Right lobe of liver (tissue), 6 donors: Measurements from ENCODE around the gene PACRG. TPM values are rescaled to one million over a fixed set of nuclear protein-coding genes. Genes with fewer than 3 reads are reported as not detected.

Experiments used
- ATAC-seq, 4 donors: fragments of 200-7000 bp; cut with Tn5 transposase; one replicate each; pipeline ENCODE4 v1.9.1; 2020; ENCODE audit warnings: mild to moderate bottlenecking in 4 of 4, moderate library complexity in 4 of 4
- DNase-seq, 3 donors: peaks; one replicate each; pipeline ENCODE4 v3.0.0-alpha.2; 2020
- H3K27ac ChIP-seq, 3 donors: fragments of 200-600 bp; one replicate each; pipeline ENCODE4 v1.8.0; 2022
- H3K27me3 ChIP-seq, 2 donors: fragments of 200-600 bp; one replicate each; pipeline ENCODE4 v1.8.0; 2022
- H3K36me3 ChIP-seq, 4 donors: fragments of 200-600 bp; sonication (generic) in 1 of 4; one replicate each; pipeline versions ENCODE4 v1.5.1 to v1.8.0; 2017 to 2022; ENCODE audit warnings: control low read depth in 1 of 4
- H3K4me1 ChIP-seq, 4 donors: fragments of 200-600 bp; sonication (generic) in 1 of 4; one replicate each; pipeline versions ENCODE4 v1.5.1 to v1.8.0; 2017 to 2022; ENCODE audit warnings: control low read depth in 1 of 4
- H3K4me3 ChIP-seq, 3 donors: fragments of 200-600 bp; one replicate each; pipeline ENCODE4 v1.8.0; 2022
- H3K9me3 ChIP-seq, 4 donors: fragments of 200-600 bp; sonication (generic) in 1 of 4; one replicate each; pipeline versions ENCODE4 v1.5.1 to v1.8.0; 2017 to 2022; ENCODE audit warnings: control low read depth in 1 of 4
- POLR2A ChIP-seq: fragments of 450-650 bp; IDR thresholded peaks from one replicate; pipeline ENCODE4 v1.6.1; 2017; ENCODE audit warnings: antibody characterized with exemption, mild to moderate bottlenecking
- WGBS: methylation state at CpG from one replicate; pipeline ENCODE4 v1.1.6; 2018; ENCODE audit warnings: low coverage, low lambda C conversion rate; ENCODE audit not compliant: insufficient coverage; ENCODE audit errors: missing lambda C conversion rate; 5-methylcytosine and 5-hydroxymethylcytosine counted together
- intact Hi-C, 2 donors: fragments of 100-400 bp; cut with DNase I; formaldehyde crosslinking; loops; one replicate each; pipeline versions ENCODE4 v1.11.2 to v1.14.1; 2022
- total RNA-seq, 6 experiments: library from RNA; depleted of rRNA in 2 of 6; stranded (reverse); fragments of >200 nt in 2 of 6; fragmentation: NEBNext Ultra II Directional in 3 of 6; extraction: Animal tissue kit (Norgen Biotek cat#: 25700) in 3 of 6; gene quantifications; one replicate each; pipeline versions ENCODE4 v1.1.0 to v1.2.4, GENCODE V29; 2016 to 2023
- TF ChIP-seq, protein P1 (sequence below), 4 donors: fragments of 200-600 bp in 3 of 4; fragments of 450-650 bp in 1 of 4; IDR thresholded peaks; one replicate each; pipeline versions ENCODE4 v1.5.1 to v1.8.0; 2016 to 2022; ENCODE audit warnings: antibody characterized with exemption in 4 of 4, mild to moderate bottlenecking in 2 of 4
- donor health status: DM: no; HTN: yes; CAD: no.
- donor health status: DM: no; HTN: no; CAD: no.
- donor health status: DM: no; HTN: no; CAD: no.
- donor health status: DM: no; HTN: yes; CAD: no.
- donor health status: DM: no; HTN: yes; CAD: no.

The PACRG gene
- total RNA-seq, 6 experiments from 2014 or later, result 0.25 to 5.3 (median 2.7) TPM

- H3K4me3 ChIP-seq, result no peak overlapping the region
- no peaks in the 10 kb centered on the region for H3K9me3 ChIP-seq
- WGBS, result 45% methylated on average over 4 of the region's 4 CpGs
- DNase-seq (no peak), ATAC-seq (no peak)
- H3K27ac ChIP-seq, result no peak overlapping the region
- no peaks in the 10 kb centered on the region for H3K4me1 ChIP-seq
- TF ChIP-seq, protein P1, sequence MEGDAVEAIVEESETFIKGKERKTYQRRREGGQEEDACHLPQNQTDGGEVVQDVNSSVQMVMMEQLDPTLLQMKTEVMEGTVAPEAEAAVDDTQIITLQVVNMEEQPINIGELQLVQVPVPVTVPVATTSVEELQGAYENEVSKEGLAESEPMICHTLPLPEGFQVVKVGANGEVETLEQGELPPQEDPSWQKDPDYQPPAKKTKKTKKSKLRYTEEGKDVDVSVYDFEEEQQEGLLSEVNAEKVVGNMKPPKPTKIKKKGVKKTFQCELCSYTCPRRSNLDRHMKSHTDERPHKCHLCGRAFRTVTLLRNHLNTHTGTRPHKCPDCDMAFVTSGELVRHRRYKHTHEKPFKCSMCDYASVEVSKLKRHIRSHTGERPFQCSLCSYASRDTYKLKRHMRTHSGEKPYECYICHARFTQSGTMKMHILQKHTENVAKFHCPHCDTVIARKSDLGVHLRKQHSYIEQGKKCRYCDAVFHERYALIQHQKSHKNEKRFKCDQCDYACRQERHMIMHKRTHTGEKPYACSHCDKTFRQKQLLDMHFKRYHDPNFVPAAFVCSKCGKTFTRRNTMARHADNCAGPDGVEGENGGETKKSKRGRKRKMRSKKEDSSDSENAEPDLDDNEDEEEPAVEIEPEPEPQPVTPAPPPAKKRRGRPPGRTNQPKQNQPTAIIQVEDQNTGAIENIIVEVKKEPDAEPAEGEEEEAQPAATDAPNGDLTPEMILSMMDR (IDR thresholded peaks at IDR 0.05), result no peak
- TF ChIP-seq POLR2A, result no peak
- no peaks in the 10 kb centered on the region for H3K27me3 ChIP-seq
- intact Hi-C loops, result no loop called here
- no peaks in the 10 kb centered on the region for H3K36me3 ChIP-seq
Observed at GRCh38 chr6:162798546-162799266, 70.9 kb downstream of the PACRG start.

GRCh38 chr6:162814426-162814973 lies 86.7 kb downstream of the PACRG start:
- Histone ChIP-seq H3K27ac (no peak overlapping the region), H3K4me3 (no peak overlapping the region), H3K27me3 (no peaks in the 10 kb centered on the region), H3K9me3 (no peaks in the 10 kb centered on the region), H3K4me1 (no peaks in the 10 kb centered on the region), H3K36me3 (no peaks in the 10 kb centered on the region)
- 80% methylated on average over 8 of the region's 10 CpGs for WGBS
- intact Hi-C loops, result no loop called here
- TF ChIP-seq, protein P1 (IDR thresholded peaks at IDR 0.05), result no peak
- TF ChIP-seq POLR2A, result no peak
- ATAC-seq (no peak), DNase-seq (no peak)

- no peak overlapping the region for H3K4me3 ChIP-seq
- ATAC-seq (no peak), DNase-seq (no peak)
- no peaks in the 10 kb centered on the region for H3K9me3 ChIP-seq
- WGBS, result 91% methylated on average over 6 of the region's 6 CpGs
- no peaks in the 10 kb centered on the region for H3K4me1 ChIP-seq
- no peak overlapping the region for H3K27ac ChIP-seq
- no peaks in the 10 kb centered on the region for H3K27me3 ChIP-seq
- TF ChIP-seq, protein P1 (IDR thresholded peaks at IDR 0.05), result no peak
- H3K36me3 ChIP-seq, result no peaks in the 10 kb centered on the region
- intact Hi-C loops, result no loop called here
Observed at GRCh38 chr6:162817196-162817595, 89.4 kb downstream of the PACRG start.

DNA sequence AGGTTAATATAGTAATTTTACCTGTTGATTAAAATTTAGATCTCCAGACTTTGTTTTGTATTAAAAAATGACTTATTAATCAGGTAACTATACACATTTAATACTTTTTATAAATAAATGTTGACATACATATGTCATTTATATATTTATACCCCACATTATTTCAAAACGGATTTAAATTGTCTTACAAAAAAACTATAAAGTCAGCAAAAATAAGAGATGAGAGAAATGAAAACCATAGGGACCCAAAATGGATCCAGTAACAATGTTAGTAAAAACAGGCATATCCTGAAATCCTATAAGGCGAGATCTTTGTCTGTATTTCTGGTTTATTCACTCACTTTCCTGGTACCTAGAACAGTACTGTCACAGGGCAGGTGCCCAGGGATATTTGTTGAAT lies 91.5 kb downstream of the PACRG start:
- no peaks in the 10 kb centered on the region for H3K4me1 ChIP-seq
- 74% methylated on average over 2 of the region's 2 CpGs for WGBS
- intact Hi-C loops, result no loop called here
- no peak overlapping the region for H3K4me3 ChIP-seq
- H3K36me3 ChIP-seq, result no peaks in the 10 kb centered on the region
- no peaks in the 10 kb centered on the region for H3K9me3 ChIP-seq
- ATAC-seq (no peak), DNase-seq (no peak)
- H3K27ac ChIP-seq, result no peak overlapping the region
- no peak for TF ChIP-seq POLR2A
- TF ChIP-seq, protein P1 (IDR thresholded peaks at IDR 0.05), result no peak
- H3K27me3 ChIP-seq, result no peaks in the 10 kb centered on the region
